ENCODE data around the gene OTUD4.
A peak's percentile ranks its signal among the peaks of the same experiment; 100 is the strongest.
"Not testable (repeated sequence)": the region's sequence is repeated elsewhere in the genome, so short reads cannot be mapped to it uniquely, and the experiment has no call there.

The OTUD4 gene

DNA sequence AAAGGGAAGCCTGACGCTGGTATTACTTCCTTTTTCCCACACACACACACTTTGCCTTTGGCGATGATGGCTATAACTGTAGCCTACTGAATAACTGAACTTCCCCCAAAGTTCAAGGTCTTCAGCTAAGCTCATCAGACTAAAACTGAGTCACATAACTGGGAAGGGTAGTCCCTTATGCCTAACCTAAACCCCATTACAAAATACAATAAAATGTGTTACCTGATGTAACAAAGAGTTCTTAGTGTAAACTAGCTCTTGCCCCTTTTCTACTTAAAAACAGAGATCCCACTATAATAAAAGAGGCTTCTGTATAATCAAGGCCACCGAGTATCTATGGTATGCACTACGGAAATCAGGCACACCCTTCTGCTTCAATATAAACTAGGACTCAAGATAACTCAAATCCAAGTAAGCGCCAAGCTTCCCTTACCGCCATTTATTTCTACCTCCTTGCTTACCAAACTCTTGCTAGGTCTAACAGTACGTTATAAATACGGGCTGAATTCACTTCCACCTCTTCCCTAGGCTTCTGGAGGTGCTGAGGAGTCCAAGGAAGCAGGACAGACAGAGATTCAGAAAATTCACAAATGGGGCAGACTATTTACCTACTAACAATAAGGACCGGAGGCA lies 2.4 kb downstream of the OTUD4 start:
- peak; percentile 13 for DNase-seq

DNA sequence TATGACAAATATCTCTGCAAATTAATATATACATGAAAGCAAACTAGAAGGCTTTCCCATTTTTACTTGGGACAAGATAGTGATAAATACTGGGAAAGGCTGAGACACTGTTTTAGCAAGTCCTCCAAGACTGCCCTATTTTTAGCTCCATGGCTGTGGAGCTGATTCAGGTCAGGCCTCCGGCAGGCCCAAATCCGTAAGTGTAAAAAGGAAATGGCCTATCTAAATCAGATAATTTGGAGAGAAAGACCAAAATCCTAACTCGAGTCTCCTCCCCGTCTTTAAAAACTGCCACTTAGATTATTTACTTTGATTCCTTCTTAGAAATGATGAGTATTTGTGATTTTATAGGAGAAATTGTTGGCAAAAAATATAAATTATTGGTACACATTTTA lies 2.9 kb downstream of the OTUD4 start:
- no peak for DNase-seq

DNA sequence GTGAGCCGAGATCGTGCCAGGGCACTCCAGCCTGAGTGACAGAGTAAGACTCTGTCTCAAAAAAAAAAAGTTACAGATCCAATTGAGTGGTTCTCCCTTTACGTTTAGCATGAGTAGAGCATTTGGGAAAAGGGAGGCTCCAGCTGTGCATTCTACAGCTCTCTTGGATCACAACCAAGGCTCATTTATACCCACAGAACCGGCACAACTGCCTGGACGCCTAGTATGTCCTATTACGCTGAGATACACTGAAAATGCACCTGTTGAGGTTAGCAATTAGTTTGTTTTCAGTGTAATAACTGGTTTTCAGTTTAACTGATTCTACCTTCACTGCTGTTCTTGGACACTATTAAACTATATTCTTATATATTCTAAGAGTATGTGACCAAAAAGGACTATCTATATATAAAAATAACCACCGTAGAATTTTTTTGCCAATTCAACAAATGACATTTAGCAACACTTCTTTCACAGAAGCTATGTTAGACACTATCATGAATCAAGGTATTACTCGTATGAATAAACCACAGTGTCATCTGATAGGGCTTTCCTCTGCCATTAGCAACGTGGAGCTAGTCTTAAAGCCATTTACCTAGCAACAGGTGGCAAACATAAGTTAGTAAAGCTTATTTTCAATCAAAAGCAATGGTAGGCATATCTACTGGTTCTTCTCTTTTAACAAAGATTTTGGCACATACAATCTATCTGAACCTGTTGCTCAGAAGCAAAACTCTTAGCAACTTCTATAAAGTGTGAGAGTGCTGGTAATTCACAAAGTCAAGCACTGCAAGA lies 3.6 kb downstream of the OTUD4 start:
- no peak for DNase-seq

DNA sequence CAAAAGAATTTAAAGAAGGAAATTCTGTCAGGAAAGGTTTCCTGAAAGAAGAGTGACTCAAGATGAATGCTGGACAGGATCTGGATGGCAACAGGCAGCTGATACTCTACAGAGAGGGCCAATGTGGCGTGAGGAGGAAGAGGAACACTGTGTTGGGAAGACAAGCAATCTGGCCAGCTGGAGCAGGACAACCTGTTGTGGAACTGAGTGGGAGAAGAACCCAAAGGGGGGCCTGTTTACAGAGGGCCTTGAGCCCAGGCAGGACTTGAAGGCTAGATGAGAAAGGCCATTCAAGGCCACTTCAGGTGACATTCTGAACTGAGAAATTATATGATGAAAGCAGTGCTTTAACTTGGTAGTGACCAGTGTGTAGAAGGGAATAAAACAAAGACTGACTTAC lies 8.5 kb downstream of the OTUD4 start:
- no peak for DNase-seq

DNA sequence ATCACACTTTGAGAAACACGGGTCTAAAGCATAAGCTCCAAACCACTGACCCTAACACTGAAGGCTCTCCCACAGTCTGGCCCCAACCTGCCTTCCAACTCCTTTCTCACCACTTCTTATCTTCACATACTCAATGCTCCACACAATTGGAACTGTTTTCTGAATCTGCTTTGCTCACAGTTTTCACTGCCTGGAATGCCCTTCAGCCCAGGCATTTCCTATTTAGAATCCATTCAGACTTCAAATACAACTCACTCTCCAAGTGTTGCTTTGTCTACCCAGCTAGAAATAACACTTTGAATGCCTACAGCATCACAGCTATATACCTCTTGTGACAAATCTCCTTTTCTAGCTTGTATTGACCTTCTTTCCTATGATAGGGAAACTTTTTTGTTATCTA lies 10.2 kb downstream of the OTUD4 start:
- no peak for DNase-seq

DNA sequence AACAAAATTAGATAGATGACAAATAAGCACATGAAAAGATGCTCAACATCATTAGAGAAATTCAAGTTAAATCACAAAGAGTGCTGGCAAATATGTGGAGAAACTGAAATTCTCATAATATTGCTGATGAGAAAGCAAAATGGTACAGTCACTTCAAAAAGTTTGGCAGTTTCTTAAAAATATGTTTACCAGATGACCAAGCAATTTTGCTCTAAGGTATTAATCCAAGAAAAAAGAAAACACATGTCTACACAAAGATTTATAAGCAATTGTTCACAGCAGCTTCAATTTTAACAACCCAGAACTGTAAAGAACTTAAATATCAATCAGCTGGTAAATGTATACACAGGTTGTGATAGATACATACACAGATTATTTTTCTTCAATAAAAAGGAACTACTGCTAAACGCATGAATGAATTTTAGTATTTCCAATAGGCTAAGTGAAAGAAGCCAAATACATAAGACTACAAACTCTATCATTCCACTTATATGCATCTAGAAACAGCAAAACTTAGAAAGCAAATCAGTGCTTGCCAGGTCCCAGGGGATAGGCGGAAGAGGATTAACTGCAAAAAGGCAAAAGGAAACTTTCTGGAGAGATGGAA lies 11.7 kb downstream of the OTUD4 start:
- DNase-seq = no peak

DNA sequence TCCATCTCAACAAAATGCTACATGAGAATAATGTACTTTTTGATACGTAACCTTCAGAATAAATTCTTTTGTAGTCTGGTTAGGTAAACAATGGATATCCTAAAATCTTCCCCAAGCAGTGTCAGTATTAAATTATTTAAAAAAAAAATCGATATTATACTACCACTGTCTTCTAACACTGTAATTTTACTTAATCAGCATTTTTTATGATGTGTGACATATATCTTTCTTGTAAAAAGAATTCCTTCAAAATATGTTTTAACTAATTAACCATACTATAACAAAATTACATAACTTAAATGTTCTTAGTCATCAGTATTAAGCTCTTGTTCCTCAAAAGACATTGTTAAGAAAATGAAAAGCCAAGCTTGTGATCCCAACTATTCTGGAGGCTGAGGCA lies 12.5 kb downstream of the OTUD4 start:
- DNase-seq = no peak

DNA sequence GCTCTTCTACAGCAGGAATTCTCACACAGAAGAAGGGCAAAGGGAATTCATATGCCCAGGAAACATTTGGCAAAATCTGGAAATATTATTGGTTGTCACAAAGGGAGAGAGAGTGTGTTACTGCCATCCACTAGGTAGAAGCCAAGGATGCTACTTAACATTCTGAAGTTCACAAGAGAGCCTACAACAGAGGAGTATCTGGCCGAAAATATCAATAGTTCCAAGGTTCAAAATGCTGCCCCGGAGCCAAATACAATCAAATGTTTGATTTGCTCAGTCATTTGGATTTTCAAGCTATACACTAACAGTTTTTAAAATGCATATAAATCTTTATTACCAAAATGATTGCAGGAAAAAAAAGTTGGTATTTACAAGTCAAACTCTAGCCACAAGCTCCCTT lies 18.8 kb downstream of the OTUD4 start:
- DNase-seq = no peak

DNA sequence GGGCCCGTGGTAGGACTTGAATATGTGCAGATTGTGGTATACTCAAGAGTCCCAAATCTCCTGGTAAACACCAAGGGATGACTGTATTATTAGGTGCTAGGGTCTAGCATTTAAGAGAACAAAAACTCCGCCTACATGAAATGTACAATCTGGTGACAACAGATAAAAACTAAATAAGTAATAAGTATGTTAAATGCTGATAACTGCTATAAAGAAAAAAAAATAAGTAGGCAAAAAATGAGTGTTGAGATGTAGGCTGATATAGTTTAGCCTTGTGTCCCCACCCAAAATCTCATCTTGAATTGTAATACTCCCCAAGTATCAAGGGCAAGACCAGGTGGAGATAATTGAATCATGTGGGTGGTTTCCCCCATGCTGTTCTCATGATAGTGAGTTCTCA lies 23.4 kb downstream of the OTUD4 start:
- no peak for DNase-seq

DNA sequence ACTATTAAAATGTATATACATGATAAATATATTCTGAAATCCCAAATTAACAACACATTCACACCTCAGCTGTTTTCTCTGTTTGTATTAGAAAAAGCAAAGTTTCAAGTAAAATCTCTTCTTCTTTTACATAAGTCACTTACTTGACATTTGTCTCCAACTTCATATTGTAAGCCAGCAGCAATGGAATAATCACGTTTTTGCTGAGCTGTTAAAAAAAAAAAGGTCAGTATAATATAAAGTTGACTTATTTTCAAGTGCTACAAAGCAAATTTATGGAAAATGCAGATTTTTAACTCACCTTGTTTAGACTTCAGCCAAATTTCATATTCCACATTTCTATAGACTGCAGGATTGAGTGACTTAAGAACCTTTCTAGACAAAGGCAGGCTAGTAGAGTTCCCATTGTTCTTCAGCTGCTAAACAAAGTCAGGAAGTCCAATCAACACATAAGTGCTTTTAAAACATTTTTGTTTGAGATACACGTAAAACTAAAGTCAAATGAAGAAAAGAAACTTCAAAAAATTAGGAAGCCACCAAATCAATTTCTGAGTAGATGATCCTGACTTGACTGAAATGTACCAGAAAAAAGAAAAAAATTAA lies 25.0 kb downstream of the OTUD4 start:
- DNase-seq = no peak

DNA sequence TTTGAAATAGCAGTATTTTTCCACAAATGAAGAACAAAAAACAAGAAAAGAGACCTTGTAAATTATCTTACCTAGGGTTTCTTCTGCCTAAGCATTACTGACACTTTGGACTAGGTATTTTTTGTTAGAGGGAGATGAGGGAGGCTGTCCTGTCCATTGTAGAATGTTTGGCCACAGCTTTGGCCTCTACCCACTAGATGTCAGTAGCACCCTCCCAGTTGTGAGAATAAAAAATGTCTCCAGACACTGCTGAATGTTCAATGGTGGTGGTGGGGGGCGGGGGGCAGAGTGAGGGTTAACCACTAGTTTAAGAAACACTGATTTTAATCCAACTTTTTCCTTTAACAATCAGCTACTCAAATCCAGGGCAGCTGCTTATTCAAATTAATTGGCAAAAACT lies 25.8 kb downstream of the OTUD4 start:
- DNase-seq = no peak

DNA sequence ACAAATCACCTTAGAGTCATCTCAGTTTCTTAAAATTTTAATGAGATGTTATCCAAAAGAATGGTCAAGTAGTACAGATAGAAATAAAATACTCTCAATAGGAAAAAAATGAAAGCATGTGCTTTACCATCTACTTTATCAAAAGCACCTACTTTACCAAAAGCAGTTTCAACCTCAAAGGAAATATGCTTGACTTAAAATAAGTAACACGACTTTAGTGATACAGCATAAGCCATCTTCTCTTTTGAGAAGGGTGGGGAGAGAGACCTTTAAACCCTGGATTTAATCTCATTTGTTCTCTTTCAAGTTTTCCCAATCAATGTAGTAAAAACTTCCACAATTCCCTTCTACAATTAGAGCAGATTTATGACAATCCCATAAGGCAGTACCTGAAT lies 26.5 kb downstream of the OTUD4 start:
- DNase-seq = no peak

DNA sequence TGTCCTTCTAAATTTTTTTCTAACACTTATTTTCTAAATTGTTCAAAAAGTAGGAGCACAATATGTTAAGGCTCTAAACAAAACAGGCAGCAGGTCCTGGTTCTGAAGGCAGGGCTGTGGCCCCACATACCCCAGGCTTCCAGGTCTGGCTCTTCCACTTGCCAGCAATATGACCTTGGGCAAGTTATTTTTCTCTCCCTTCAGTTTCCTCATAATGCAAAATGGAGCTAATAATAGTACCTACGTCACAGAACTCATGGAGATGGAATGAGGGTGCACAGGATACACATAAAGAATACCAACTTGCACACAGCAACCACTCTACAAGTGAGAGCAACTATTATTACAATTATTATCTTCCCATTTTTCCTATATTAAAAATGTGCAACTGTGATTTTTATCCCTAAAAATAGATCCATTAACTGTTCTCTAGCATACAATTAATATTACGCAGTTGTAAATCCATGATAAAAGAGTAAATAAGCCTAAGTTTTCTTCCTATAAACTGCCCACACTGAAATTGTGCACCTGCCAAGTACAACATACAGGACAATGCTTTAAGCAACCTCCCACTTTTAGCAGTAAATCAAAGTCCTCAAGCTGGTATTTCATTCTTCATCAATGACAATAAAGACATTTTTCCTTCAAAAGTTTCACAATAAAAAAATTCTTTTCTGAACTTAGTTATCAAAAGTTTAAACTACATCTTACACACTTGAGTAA lies 27.0 kb downstream of the OTUD4 start:
- DNase-seq = no peak

DNA sequence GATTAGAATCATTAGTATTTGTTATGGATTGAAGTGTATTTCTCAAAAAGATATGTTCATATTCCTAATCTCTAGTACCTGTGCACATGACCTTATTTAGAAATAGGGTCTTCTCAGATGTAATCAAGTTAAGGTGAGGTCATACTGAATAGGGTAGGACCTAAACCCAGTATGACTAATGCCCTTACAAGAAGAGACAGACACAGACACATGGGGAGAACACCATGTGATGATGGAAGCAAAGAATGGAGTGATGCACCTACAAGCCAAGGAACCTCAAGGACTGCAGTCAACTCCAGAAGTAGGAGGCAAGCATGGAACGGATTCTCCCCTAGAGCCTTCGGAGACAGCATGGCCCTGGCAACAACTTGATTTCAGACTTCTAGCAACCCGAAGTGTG lies 31.4 kb downstream of the OTUD4 start:
- DNase-seq = no peak

DNA sequence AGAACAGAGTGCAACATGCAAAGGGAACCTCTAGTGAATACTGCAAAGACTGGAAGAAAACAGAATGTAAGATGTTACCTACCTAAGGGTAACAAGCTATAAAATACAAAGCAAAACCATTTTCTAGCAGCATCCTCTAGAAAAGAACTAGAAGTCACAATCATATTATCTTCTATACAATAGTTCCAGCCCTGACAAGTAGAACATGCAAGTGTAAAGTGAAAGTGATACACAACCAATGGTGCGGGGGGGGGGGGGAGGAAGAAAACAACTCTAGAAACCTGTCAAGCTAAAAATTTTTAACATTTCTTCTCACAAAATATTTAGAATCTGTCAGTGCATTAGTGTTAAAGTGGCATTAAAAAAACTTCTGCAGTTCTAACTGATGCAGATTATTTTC lies 44.2 kb downstream of the OTUD4 start:
- not testable (repeated sequence) for DNase-seq

DNA sequence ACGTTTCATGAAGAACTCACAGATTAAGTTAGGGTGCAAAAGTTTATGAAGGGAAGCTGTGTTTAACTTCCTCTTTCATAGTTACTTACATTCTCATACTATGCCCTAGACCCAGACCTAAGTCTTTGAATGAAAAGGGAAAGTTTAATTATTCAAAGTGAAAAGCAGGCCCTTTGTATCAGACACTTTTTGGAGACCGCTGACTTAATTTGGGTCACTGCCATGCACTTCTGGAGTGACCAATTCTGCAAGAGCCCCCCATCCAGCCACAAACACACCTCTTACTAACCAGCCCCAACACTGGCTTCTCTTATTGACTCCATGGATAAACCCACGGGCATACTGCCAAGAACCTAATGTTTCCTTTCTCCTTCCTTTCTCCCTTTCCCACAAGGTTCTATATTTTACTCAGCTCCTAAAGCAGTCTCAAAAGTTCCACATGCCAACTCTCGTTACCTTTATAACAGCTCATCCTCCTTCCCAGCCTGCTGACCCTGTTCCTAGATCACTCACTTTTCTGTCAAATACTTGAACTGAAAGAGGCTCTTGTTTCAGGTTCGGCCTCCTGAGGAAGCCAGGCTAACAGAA lies 47.8 kb downstream of the OTUD4 start:
- DNase-seq = no peak

DNA sequence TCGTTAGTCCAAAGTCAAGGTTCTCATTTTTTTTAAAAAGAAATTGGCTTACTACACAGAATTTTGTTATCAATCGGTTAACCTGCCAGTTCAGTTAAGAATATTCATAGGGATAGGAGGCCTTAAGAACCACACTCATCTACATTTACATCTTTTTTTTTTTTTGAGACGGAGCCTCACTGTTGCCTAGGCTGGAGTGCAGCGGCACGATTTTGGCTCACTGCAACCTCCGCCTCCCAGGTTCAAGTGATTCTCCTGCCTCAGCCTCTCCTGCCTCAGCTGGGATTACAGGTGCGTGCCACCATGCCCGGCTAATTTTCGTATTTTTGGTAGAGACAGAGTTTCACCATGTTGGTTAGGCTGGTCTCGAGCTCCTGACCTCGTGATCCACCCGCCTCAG lies 48.5 kb downstream of the OTUD4 start:
- no peak for DNase-seq

DNA sequence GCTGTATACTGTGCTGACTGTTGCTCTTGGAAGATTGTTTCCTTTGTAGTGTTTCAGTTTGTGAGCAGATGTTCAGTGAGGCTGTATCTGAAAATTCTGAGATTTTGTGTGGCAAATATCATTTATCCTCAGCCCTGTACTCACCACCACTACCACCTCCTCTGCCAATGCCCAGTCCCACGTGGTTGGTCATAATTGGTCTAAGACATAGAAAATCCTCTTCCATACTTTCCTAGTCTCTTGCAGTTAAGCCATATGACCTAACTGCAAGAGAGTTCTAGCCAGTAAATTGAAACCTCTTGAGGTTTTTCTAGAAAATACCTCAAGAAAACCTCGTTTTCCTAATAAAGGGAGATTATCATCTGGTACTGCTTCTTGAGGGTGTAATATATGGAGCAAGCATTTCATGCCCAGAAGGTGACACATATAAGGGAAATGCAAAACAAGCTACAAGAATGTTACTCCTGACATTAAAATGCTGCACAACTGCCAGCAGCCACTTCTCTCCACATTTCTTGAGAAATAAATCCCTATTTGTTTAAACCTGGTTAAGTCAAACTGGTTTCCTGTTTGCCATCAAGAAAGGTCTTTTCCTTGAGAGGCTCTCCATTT lies 49.5 kb downstream of the OTUD4 start:
- no peak for DNase-seq

DNA sequence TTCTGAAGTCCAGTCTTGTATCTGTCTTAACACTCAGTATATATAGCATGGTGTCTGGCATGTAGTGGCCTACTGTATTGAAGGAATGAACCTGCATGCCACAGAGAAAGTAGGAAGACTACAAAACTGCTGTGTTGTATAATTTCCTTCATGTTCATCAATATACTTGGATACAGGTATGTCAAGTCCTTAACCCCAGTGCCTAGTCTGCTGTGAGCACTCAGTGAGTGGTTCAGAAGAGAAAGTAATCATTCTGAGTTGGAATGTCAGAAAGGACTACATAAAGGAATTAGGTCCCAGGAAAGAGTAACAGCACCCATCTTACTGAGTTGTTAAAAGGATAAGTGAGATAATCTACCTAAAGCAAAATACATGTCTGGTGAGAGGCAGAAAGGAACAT lies 50.3 kb downstream of the OTUD4 start:
- no peak for DNase-seq

DNA sequence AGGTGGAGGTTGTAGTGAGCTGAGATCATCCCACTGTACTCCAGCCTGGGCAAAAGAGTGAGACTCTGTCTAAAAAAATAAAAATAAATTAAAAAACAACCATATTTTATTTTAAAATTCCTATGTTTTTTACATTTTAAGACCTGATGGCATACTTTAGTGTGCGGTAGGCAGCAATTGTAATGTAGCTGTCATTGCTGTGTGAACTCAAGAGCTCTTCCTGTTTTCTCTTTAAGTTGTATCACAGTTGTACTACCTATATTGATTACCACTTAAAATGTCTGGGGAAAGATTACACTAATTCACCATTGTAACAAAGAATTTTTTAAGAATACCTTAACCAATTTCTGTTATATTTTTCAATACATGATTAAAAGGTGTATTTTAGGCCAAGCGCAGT lies 55.0 kb downstream of the OTUD4 start:
- DNase-seq = no peak

DNA sequence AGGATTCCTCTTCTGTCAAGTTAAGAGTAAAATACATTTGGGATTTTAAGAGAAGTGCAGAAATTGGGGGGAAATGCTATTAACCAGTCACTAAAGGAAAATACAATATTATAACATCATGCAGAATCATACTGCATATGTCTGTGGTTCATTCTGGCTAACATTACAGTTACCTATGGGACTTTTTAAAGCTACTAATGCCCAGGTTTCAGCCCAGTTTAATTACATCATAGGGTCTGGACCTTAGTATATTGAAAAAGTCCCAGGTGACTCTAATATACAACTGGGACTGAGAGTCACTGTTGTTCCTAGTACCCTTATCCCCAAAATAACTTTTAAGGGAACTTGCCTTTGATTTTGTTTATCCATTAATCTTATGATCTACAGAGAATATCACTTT lies 72.3 kb downstream of the OTUD4 start:
- DNase-seq = no peak

DNA sequence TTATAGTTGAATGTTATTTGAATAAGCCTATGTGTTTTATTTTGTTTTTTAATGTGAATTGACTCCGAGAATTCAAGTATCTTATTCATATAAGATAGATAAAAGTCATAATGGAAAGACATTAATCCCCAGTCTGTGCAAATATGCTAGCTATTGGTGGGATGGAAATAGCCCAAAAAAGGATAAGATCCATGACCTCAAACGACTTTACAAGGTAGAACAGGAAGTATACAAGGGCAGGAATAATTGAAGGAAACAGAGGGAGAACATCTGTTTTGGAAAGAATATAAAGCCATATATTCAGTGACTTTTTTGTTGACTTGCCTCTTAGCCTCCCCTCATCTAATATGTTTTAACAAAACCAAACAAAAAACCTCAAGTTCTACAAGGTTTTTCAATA lies 73.3 kb downstream of the OTUD4 start:
- no peak for DNase-seq

DNA sequence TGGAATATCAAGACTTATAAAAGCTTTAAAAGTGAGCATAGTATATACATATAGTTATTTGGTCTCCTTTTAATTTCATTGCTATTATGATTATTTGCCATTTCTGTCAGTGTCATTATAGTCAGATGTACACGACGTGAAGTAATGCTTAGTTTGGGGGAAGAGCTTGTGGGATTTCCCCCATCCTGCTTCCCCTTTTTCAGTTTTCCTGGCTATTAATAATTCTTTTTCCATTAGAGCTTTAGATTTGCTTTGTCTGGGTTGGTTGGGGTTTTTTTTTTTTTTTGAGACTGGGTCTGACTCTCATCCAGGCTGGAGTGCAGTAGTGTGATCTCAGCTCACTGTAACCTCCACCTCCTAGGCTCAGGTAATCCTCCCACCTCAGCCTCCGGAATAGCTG lies 76.9 kb downstream of the OTUD4 start:
- no peak for DNase-seq
